Thoracic aorta (tissue), 2 donors: ENCODE measurements around the gene ALKBH4. TPM values are rescaled to one million over a fixed set of nuclear protein-coding genes. Genes with fewer than 3 reads are reported as not detected.

Experiments used
- ATAC-seq: fragments of 150-250 bp; one replicate; pipeline ENCODE4 v1.8.0; 2017; ENCODE audit warnings: low read depth; ENCODE audit not compliant: insufficient number of reproducible peaks, low FRiP score
- DNase-seq: peaks from one replicate; pipeline ENCODE4 v3.0.0-alpha.2; 2020; ENCODE audit warnings: low spot score
- H3K27ac ChIP-seq, 2 donors: fragments of 200-600 bp; sonication (generic); 1 replicate in 1 of 2; 2 replicates in 1 of 2; pipeline ENCODE4 v1.5.1; 2016; ENCODE audit warnings: mild to moderate bottlenecking in 2 of 2, moderate library complexity in 2 of 2
- H3K27me3 ChIP-seq: fragments of 200-600 bp; sonication (generic); replicated peaks from 2 replicates; pipeline ENCODE4 v1.6.0; 2016; ENCODE audit warnings: mild to moderate bottlenecking; ENCODE audit not compliant: insufficient read depth
- H3K36me3 ChIP-seq: fragments of 200-600 bp; sonication (generic); one replicate; pipeline ENCODE4 v1.5.1; 2016
- H3K4me1 ChIP-seq, 2 donors: fragments of 200-600 bp; sonication (generic); 1 replicate in 1 of 2; 2 replicates in 1 of 2; pipeline versions ENCODE4 v1.5.1 to v1.6.0; 2016; ENCODE audit warnings: low read depth in 2 of 2, mild to moderate bottlenecking in 1 of 2; ENCODE audit not compliant: control insufficient read depth in 1 of 2
- H3K4me3 ChIP-seq: fragments of 200-600 bp; sonication (generic); 2 replicates; pipeline ENCODE4 v1.5.1; 2016; ENCODE audit warnings: mild to moderate bottlenecking
- H3K9me3 ChIP-seq: fragments of 200-600 bp; sonication (generic); 2 replicates; pipeline ENCODE4 v1.5.1; 2016
- CTCF ChIP-seq: fragments of 200-600 bp; sonication (generic); IDR thresholded peaks from one replicate; pipeline ENCODE4 v1.5.1; 2019; ENCODE audit warnings: antibody characterized with exemption
- total RNA-seq, 2 donors: library from RNA; depleted of rRNA; stranded (reverse); fragments of >200 nt; gene quantifications; one replicate each; pipeline versions ENCODE4 v1.1.0 to v1.2.3, GENCODE V29; 2016

Gene ALKBH4
- total RNA-seq, 2 donors from 2014 or later, result 15.9 to 29.6 TPM

- H3K36me3 ChIP-seq, result peaks cover 15% of the 10 kb centered on the region
- no peak overlapping the region for H3K27ac ChIP-seq
- H3K27me3 ChIP-seq, result no peaks in the 10 kb centered on the region
- no peak for ATAC-seq
- no peak for TF ChIP-seq CTCF
- no peaks in the 10 kb centered on the region for H3K9me3 ChIP-seq
- no peak for DNase-seq
- H3K4me1 ChIP-seq, result peaks cover 0 to 14% of the 10 kb centered on the region in 2 donors
- H3K4me3 ChIP-seq, result no peak overlapping the region
Observed at GRCh38 chr7:102471791-102472125, 7.1 kb upstream of the ALKBH4 start.

GRCh38 chr7:102469972-102470825 lies 5.5 kb upstream of the ALKBH4 start:
- no peak overlapping the region for H3K4me3 ChIP-seq
- TF ChIP-seq CTCF, result no peak
- H3K4me1 ChIP-seq, result peaks cover 6 to 26% of the 10 kb centered on the region in 2 donors
- no peaks in the 10 kb centered on the region for H3K9me3 ChIP-seq
- no peak overlapping the region for H3K27ac ChIP-seq
- ATAC-seq (no peak), DNase-seq (no peak)
- H3K27me3 ChIP-seq, result no peaks in the 10 kb centered on the region
- H3K36me3 ChIP-seq, result peaks cover 15% of the 10 kb centered on the region

GRCh38 chr7:102469351-102469971 lies 4.8 kb upstream of the ALKBH4 start:
- peaks cover 15% of the 10 kb centered on the region for H3K36me3 ChIP-seq
- TF ChIP-seq CTCF, result no peak
- peaks cover 6 to 26% of the 10 kb centered on the region in 2 donors for H3K4me1 ChIP-seq
- H3K27ac ChIP-seq, result no peak overlapping the region
- no peaks in the 10 kb centered on the region for H3K27me3 ChIP-seq
- no peaks in the 10 kb centered on the region for H3K9me3 ChIP-seq
- H3K4me3 ChIP-seq, result no peak overlapping the region
- ATAC-seq (no peak), DNase-seq (no peak)

- DNase-seq (no peak), ATAC-seq (no peak)
- Histone ChIP-seq H3K36me3 (peaks cover 15% of the 10 kb centered on the region), H3K27ac (no peak overlapping the region), H3K27me3 (no peaks in the 10 kb centered on the region), H3K9me3 (no peaks in the 10 kb centered on the region), H3K4me1 (peaks cover 10 to 25% of the 10 kb centered on the region in 2 donors), H3K4me3 (no peak overlapping the region)
- TF ChIP-seq CTCF, result no peak
Observed at GRCh38 chr7:102468478-102469350, 4.1 kb upstream of the ALKBH4 start.
